ENCODE results near the gene HYAL3.
"Not testable (repeated sequence)": the region's sequence is repeated elsewhere in the genome, so short reads cannot be mapped to it uniquely, and the experiment has no call there.

Gene HYAL3

GRCh38 chr3:50268703-50269451, 30.3 kb downstream of the HYAL3 start, which contains the start of gene SEMA3B:
Gene SEMA3B (plus strand): TSS chr3:50269147. CDS start chr3:50269241, 94 bp downstream.
- DNase-seq, result no peak

- no peak for DNase-seq
Measured at GRCh38 chr3:50268276-50268675, 30.9 kb downstream of the HYAL3 start.

DNA sequence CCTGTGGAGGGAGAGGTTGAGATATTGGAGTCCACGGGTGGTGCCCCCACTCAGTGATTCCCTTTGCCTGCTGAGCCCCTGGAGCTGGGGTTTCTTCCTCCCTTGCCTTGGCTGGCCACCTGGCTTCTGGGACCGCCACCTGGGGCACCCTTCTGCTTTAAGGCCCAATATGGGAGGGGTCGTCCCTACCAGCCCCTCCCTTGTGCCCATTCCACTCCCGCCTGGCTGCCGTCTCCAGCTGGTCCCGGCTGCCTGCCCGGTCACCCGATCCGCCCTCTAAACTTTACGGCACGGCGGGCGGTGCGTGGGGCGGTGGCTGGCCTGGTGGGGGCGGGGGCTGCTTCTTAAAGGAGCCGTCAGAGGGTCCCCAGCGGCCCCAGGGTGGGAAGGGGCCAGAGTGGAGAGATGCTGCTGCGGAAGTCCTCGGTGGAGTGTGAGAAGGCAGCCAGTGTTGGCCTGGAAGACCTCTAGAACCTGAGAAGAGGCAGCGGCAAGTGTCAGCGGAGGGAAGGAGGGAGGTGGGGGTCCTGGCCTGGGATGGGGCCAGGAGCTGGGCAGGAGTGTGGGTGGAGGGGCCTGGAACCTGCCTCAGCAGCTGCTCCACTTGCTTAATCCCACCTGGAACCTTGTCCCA, 31.8 kb downstream of the HYAL3 start:
- DNase-seq, result no peak

- DNase-seq, result no peak
Measured at GRCh38 chr3:50266836-50267235, 32.4 kb downstream of the HYAL3 start.

- no peak for DNase-seq
Measured at GRCh38 chr3:50266017-50266416, 33.2 kb downstream of the HYAL3 start.

GRCh38 chr3:50265571-50265970, 33.6 kb downstream of the HYAL3 start:
- DNase-seq, result no peak

DNA sequence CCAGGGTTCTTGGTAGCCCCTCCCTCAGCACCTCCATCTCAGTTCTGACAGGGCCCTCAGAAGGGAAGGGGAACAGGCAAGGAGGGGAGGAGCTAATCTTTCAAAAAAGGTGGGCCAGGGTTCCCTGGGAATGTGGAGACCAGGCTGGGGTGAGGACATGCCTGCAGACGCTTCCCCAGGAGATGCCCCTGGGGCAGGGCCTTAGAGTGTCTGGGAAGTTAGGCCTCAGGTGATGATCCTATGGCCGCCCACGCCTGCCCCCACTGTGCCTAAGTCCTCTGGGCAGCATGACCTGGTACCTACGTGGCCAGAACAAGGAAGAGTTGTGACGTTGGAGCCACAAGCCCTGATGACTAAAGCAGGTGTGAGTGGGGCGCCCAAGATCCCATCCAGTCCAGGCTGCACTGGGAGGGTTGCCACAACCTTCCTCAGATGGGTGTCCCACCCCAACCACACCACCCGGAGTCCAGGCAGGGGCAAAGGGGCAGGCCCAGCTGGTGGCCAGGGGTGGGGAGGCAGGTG, 34.2 kb downstream of the HYAL3 start:
- DNase-seq, result no peak

- DNase-seq, result no peak
Measured at GRCh38 chr3:50264383-50264963, 34.7 kb downstream of the HYAL3 start.

DNA sequence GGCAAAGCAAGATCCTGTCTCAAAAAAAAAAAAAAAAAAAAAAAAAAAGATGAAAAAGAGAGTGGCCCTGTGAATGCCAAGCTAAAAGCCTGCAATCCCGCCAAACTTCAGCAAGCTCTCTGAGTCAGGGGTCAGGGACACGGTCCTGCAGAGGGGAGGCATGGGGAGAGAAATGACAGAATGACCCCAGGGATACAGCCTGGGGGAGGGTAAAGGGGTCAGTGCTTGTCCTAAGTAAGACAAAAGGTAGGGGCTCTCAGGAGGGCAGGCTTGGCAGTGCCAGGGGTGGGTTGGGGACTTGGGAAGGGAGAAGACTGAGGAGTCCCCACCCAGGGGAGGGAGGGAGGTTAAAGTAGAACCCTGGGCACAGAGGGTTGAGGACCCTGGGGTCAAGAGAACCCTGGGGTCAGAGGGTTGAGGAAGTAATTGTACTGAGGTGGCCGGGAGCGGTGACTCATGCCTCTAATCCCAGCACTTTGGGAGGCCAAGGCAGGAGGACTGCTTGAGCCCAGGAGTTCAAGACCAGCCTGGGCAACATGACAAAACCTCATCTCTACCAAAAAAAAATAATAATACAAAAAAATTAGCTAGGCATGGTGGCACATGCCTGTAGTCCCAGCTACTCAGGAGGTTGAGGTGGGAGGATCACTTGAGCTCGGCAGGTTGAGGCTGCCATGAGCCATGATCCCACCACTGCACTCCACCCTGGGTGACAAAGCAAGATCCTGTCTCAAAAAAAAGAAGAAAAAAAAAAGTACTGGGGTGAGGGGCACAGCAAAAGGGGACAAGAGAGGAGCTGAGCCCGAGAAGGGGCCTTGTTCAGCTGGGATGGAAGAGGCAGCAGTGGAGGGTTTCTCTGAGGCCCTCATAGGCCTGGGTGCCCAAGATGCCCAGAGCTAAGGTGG, 35.5 kb downstream of the HYAL3 start:
- DNase-seq, result no peak

GRCh38 chr3:50262778-50263177, 36.4 kb downstream of the HYAL3 start:
- no peak for DNase-seq

- not testable (repeated sequence) for DNase-seq
Measured at GRCh38 chr3:50262200-50262599, 37.0 kb downstream of the HYAL3 start.

GRCh38 chr3:50261505-50261904, 37.7 kb downstream of the HYAL3 start:
- DNase-seq, result no peak

DNA sequence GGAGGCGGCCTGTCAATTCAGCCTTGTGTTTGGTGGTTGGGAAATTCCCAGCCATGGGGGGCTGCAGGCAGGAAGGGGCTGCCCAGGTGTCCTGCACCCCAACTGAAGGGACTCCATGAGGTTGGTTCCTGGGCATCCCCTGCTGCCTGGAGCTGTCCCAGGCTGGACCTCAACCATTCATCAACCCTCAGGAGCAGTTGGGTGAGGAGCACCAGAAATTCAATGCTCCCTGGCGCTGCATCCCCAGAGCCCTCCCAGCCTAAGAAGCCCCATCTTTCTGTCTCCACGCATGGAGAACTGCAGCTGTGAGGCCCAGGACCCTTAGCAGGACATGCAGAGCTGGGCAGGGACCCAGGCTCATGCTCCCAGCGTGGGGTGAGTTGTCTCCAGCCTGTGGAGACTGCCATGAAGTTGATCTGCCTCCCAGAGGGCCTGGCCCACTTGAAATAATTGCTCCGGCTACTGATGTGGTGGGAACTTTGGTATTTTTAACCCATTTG, 38.2 kb downstream of the HYAL3 start:
- no peak for DNase-seq

- DNase-seq, result peak; percentile 92
Measured at GRCh38 chr3:50260027-50260941, 38.9 kb downstream of the HYAL3 start.

GRCh38 chr3:50259432-50260026, 39.7 kb downstream of the HYAL3 start:
- no peak for DNase-seq

GRCh38 chr3:50258979-50259378, 40.2 kb downstream of the HYAL3 start:
- DNase-seq, result no peak

DNA sequence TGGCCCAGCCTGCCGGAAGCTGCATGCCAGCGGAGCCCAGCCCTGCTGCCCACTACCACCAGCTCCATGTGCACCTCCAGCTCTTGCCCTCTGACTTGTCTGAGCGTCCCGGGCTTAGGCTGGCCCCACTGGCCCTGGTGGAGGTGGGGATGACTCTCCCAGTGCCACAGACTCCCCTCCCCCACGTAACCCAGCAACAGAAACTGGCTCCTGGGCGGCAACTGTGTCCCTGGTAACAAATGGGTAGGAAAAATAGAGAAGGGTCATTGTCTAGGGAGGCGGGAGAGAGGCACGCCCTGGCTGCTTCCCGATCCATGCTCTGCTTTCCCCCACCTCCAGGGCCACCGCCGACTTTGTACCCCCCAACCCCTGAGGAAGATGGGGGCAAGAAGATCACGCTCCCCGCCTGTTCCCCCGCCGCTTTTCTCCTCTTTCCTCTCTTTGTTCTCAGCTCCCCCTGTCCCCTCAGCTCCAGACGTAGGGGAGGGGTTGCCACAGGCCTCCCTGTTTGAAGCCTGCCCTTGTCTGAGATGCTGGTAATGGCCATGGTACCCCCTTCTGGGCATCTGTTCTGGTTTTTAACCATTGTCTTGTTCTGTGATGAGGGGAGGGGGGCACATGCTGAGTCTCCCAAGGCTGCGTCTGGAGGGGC, 41.0 kb downstream of the HYAL3 start:
- no peak for DNase-seq

GRCh38 chr3:50256978-50257890, 42.0 kb downstream of the HYAL3 start:
- peak; percentile 69 for DNase-seq

DNA sequence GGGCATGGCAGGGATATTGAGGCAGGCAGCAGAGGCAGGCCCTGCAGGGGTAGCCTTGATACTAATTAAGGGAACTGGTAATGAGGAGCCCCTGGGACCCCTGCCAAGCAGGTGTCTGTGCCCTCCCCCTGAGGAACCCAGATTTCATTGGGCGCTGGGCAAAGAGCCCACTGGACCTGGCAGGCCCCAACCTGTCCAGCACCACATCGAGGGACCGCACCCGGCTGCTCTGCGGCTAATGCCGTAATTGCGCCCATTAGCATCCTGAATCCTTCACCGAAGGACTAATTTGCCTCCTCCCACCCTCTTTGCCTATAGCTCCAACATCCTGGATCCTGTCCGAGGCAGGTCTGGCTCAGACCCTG, 44.0 kb downstream of the HYAL3 start:
- DNase-seq, result no peak

All from hematopoietic multipotent progenitor cell treated with erythropoietin and hydrocortisone succinate and interleukin-3 and kit ligand, for 4 days (in vitro differentiated cells).